Measurements from ENCODE around the gene NCKAP5. TPM values are rescaled to one million over a fixed set of nuclear protein-coding genes. Genes with fewer than 3 reads are reported as not detected.

The NCKAP5 gene
- total and polyA plus RNA-seq, 2 of the 8 experiments (the other 6 are each of a cell fraction or from before 2014, with no cell fraction given): 0.27 to 0.86 TPM

DNA sequence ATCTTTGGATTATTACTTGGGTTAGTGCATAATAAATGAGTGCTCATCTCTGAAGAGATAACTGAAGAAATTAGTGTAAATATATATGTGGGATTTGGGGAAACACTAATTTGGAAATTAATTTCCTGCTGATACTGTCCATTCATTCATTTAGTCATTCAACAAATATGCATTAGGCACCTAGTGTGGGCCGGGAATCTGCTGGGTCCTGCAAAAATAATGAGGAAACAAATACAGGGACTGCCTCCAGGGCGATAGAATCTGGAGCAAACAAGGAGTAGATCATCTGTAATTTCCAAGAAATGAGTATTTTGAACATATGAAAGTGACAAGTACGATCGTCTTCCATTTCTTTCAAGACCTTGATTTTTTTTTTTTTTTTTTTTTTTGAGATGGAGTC, 694.5 kb downstream of the NCKAP5 start:
- H3K23me2 ChIP-seq (ENCODE audit: low read depth, low read length): no peaks in the 10 kb centered on the region
- ChIA-PET POLR2A (ENCODE audit: partially characterized antibody) (no interaction called here), CTCF (ENCODE audit: partially characterized antibody) (interaction anchor here (1.8 kb wide), 1 partner anchor 10 kb away, joined by 7 read pairs; no protein-coding TSS in a partner anchor)
- WGBS, 2 experiments (ENCODE audit: extremely low coverage in 1 of 2, insufficient coverage in 1 of 2, insufficient read length in 1 of 2, insufficient replicate concordance in 2 of 2, low coverage in 1 of 2, low lambda C conversion rate in 2 of 2, missing lambda C conversion rate in 1 of 2): 98% methylated on average over 4 of the region's 4 CpGs; no CpG with 5 or more reads in 1 of the 2 experiments
- H3K18ac ChIP-seq (ENCODE audit: extremely low read depth, low read length): no peak overlapping the region
- no peak overlapping the region for H2BK12ac ChIP-seq (ENCODE audit: low read depth, low read length)
- no peak overlapping the region for H4K91ac ChIP-seq (replicated peaks; ENCODE audit: insufficient read length, low read length)
- H2BK20ac ChIP-seq (ENCODE audit: low read length): no peak overlapping the region
- H3K36me3 ChIP-seq (ENCODE audit: control insufficient read depth in 2 of 4, insufficient read depth in 4 of 4, low read length in 3 of 4): no peaks in the 10 kb centered on the region
- no peak for DNase-seq (ENCODE audit: low read depth in 1 of 2, low spot score in 2 of 2)
- H3K9me3 ChIP-seq (ENCODE audit: insufficient read depth in 2 of 2, low read depth in 1 of 2, low read length in 1 of 2): no peaks in the 10 kb centered on the region
- H3K27me3 ChIP-seq (replicated peaks in 1 of 4; ENCODE audit: control insufficient read depth in 3 of 4, extremely low read depth in 1 of 4, insufficient read depth in 3 of 4, low read length in 3 of 4): no peaks in the 10 kb centered on the region
- no peak for FAIRE-seq
- H4K5ac ChIP-seq (ENCODE audit: insufficient read length, low read depth, low read length): no peak overlapping the region
- no peak overlapping the region for H3K23ac ChIP-seq (ENCODE audit: insufficient read length)
- H3K79me2 ChIP-seq (ENCODE audit: control insufficient read depth in 1 of 2, insufficient read depth in 2 of 2, low read length in 2 of 2): no peaks in the 10 kb centered on the region
- H3K14ac ChIP-seq (ENCODE audit: insufficient read length): no peak overlapping the region
- H4K8ac ChIP-seq (ENCODE audit: extremely low read depth, insufficient read depth, low read length): no peak overlapping the region
- no peak overlapping the region for H2BK120ac ChIP-seq (replicated peaks; ENCODE audit: low read depth, low read length)
- no peak overlapping the region for H3K56ac ChIP-seq (replicated peaks; ENCODE audit: insufficient read length, low read depth, low read length)
- H2AK5ac ChIP-seq (ENCODE audit: low read depth, low read length): no peak overlapping the region
- no peak overlapping the region for H3K4me2 ChIP-seq (ENCODE audit: insufficient read depth in 1 of 2, low read depth in 2 of 2, low read length in 2 of 2)
- H3K4ac ChIP-seq (replicated peaks; ENCODE audit: insufficient read length, low read depth, low read length): no peak overlapping the region
- H2AFZ ChIP-seq (ENCODE audit: low read length): no peak overlapping the region
- no peak overlapping the region for H3K27ac ChIP-seq (ENCODE audit: low read depth, low read length)
- no peaks in the 10 kb centered on the region for H4K20me1 ChIP-seq (replicated peaks in 1 of 2; ENCODE audit: control insufficient read depth in 1 of 2, insufficient read depth in 2 of 2, low read length in 2 of 2)
- no peak overlapping the region for H3K4me3 ChIP-seq (ENCODE audit: extremely low read depth in 1 of 4, insufficient read depth in 2 of 4, low read depth in 3 of 4, low read length in 4 of 4)
- peaks cover 0 to 2% (median 0%) of the 10 kb centered on the region in 4 experiments; a peak in 2 of 7 replicates for H3K4me1 ChIP-seq (replicated peaks in 1 of 4; ENCODE audit: control insufficient read depth in 3 of 4, insufficient read depth in 4 of 4, low read length in 3 of 4)
- H3K9ac ChIP-seq (replicated peaks in 1 of 4; ENCODE audit: extremely low read depth in 1 of 4, low read depth in 3 of 4, low read length in 3 of 4): no peak overlapping the region
- H3K79me1 ChIP-seq (ENCODE audit: low read depth, low read length): no peaks in the 10 kb centered on the region
- H2BK15ac ChIP-seq (ENCODE audit: low read length): no peak overlapping the region
- no peak overlapping the region for H2BK5ac ChIP-seq (ENCODE audit: low read depth, low read length)
- TF ChIP-seq RBBP5 (IDR thresholded peaks at IDR 0.05; ENCODE audit: borderline replicate concordance, low read depth, low read length): no peak
- TF ChIP-seq CEBPB (IDR thresholded peaks at IDR 0.05; ENCODE audit: low read depth, low read length): no peak
- no peak for TF ChIP-seq POLR2AphosphoS5 (IDR thresholded peaks at IDR 0.05; ENCODE audit: low read depth, low read length)
- no peak for TF ChIP-seq YY1 (IDR thresholded peaks at IDR 0.05; ENCODE audit: low read depth, low read length)
- TF ChIP-seq SAP30 (IDR thresholded peaks at IDR 0.05; ENCODE audit: insufficient read depth, insufficient replicate concordance, low read length): no peak
- no peak for TF ChIP-seq RFX5 (IDR thresholded peaks at IDR 0.05; ENCODE audit: borderline replicate concordance, low read depth, low read length)
- no peak for TF ChIP-seq TEAD4 (IDR thresholded peaks at IDR 0.05; ENCODE audit: low read depth, low read length)
- no peak for TF ChIP-seq FOSL1 (IDR thresholded peaks at IDR 0.05; ENCODE audit: insufficient read depth, low read depth, low read length)
- TF ChIP-seq, protein P1, sequence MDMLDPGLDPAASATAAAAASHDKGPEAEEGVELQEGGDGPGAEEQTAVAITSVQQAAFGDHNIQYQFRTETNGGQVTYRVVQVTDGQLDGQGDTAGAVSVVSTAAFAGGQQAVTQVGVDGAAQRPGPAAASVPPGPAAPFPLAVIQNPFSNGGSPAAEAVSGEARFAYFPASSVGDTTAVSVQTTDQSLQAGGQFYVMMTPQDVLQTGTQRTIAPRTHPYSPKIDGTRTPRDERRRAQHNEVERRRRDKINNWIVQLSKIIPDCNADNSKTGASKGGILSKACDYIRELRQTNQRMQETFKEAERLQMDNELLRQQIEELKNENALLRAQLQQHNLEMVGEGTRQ (IDR thresholded peaks at IDR 0.05; ENCODE audit: low read length): no peak
- TF ChIP-seq EZH2 (IDR thresholded peaks at IDR 0.05; ENCODE audit: low read depth, low read length, severe bottlenecking): no peak
- TF ChIP-seq HDAC2 (IDR thresholded peaks at IDR 0.05; ENCODE audit: borderline replicate concordance in 1 of 2, low read depth in 2 of 2, low read length in 2 of 2): no peak
- TF ChIP-seq JUND (IDR thresholded peaks at IDR 0.05; ENCODE audit: low read length): no peak
- no peak for TF ChIP-seq BACH1 (IDR thresholded peaks at IDR 0.05; ENCODE audit: low read length)
- no peak for TF ChIP-seq CBX8 (IDR thresholded peaks at IDR 0.05; ENCODE audit: borderline replicate concordance, low read depth, low read length)
